PC-9 (cell line): Measurements from ENCODE around the gene C1orf167. TPM values are rescaled to one million over a fixed set of nuclear protein-coding genes. Genes with fewer than 3 reads are reported as not detected.

Source experiments
- BruUV-seq: library from RNA; stranded (reverse); fragments of 400-500 nt; replicated peaks from 2 replicates; lab custom pipeline; 2021; lab: Mats Ljungman, UMichigan
- CTCF ChIA-PET: fragments of 300-600 bp; sonication (Branson Sonifier 250); formaldehyde crosslinking; loops from one replicate; lab custom pipeline; 2022; ENCODE audit warnings: antibody characterized with exemption; lab: Charles Lee
- POLR2A ChIA-PET: fragments of 300-600 bp; sonication (Branson Sonifier 250); formaldehyde crosslinking; loops from one replicate; lab custom pipeline; 2022; ENCODE audit warnings: antibody characterized with exemption; ENCODE audit not compliant: unreplicated experiment; lab: Charles Lee
- DNase-seq, 2 experiments: peaks; one replicate each; pipeline versions ENCODE4 v3.0.0 to v3.0.0-alpha.2; 2015 to 2022; ENCODE audit warnings: mixed read lengths in 1 of 2
- H2AFZ ChIP-seq: fragments of 200-600 bp; sonication (generic); 2 replicates; pipeline ENCODE4 v1.8.1; 2017; ENCODE audit warnings: antibody characterized with exemption
- H3F3A ChIP-seq: fragments of 200-600 bp; sonication (generic); 2 replicates; pipeline ENCODE4 v1.8.1; 2017; ENCODE audit warnings: antibody characterized with exemption, mild to moderate bottlenecking, low read depth; ENCODE audit not compliant: insufficient read depth
- H3K27ac ChIP-seq: fragments of 200-600 bp; sonication (generic); 2 replicates; pipeline ENCODE4 v1.6.1; 2016; ENCODE audit warnings: mixed run types
- H3K27me3 ChIP-seq: fragments of 200-600 bp; sonication (generic); 2 replicates; pipeline ENCODE4 v1.6.1; 2016; ENCODE audit warnings: low read depth, mixed run types; ENCODE audit not compliant: insufficient read depth
- H3K36me3 ChIP-seq: fragments of 200-600 bp; sonication (generic); 2 replicates; pipeline ENCODE4 v1.6.1; 2016; ENCODE audit warnings: low read depth, mixed run types
- H3K4me1 ChIP-seq: fragments of 200-600 bp; sonication (generic); replicated peaks from 2 replicates; pipeline ENCODE4 v1.6.1; 2016; ENCODE audit warnings: mixed run types; ENCODE audit not compliant: insufficient read depth
- H3K4me2 ChIP-seq: fragments of 200-600 bp; sonication (generic); 2 replicates; pipeline ENCODE4 v1.6.1; 2017; ENCODE audit warnings: mixed run types
- H3K4me3 ChIP-seq: fragments of 200-600 bp; sonication (generic); 2 replicates; pipeline ENCODE4 v1.6.1; 2016; ENCODE audit warnings: mixed run types
- H3K79me2 ChIP-seq: fragments of 200-600 bp; sonication (generic); 2 replicates; pipeline ENCODE4 v1.6.1; 2017; ENCODE audit warnings: low read depth, mixed run types
- H3K9me2 ChIP-seq: fragments of 200-600 bp; sonication (generic); 2 replicates; pipeline ENCODE4 v1.8.1; 2017; ENCODE audit warnings: mild to moderate bottlenecking; ENCODE audit not compliant: insufficient read depth
- H3K9me3 ChIP-seq: fragments of 200-600 bp; sonication (generic); 2 replicates; pipeline ENCODE4 v1.8.1; 2016; ENCODE audit warnings: low read depth; ENCODE audit not compliant: insufficient read depth
- H4K20me1 ChIP-seq: fragments of 200-600 bp; sonication (generic); 2 replicates; pipeline ENCODE4 v1.8.1; 2017; ENCODE audit not compliant: insufficient read depth
- CTCF ChIP-seq: fragments of 200-600 bp; sonication (generic); conservative IDR thresholded peaks from 2 replicates; pipeline ENCODE4 v1.6.1; 2017; ENCODE audit warnings: mixed run types, antibody characterized with exemption, mild to moderate bottlenecking, moderate library complexity
- EZH2 ChIP-seq: fragments of 200-600 bp; sonication (generic); IDR thresholded peaks from 2 replicates; pipeline ENCODE4 v1.8.0; 2017; ENCODE audit warnings: antibody characterized with exemption, low read depth
- intact Hi-C: fragments of 100-400 bp; cut with micrococcal nuclease; formaldehyde crosslinking; loops from one replicate; pipeline ENCODE4 v1.10.0; 2022; ENCODE audit not compliant: unreplicated experiment
- total RNA-seq: library from RNA; stranded (reverse); gene quantifications from 2 replicates; pipeline ENCODE4 v1.2.3, GENCODE V29; 2021

C1orf167 gene
- total RNA-seq, 1 experiment from 2014 or later: not detected

- Histone ChIP-seq H3F3A (no peaks in the 10 kb centered on the region), H3K4me2 (no peak overlapping the region), H3K27me3 (no peaks in the 10 kb centered on the region), H3K9me2 (no peaks in the 10 kb centered on the region), H3K4me3 (no peak overlapping the region), H3K36me3 (no peaks in the 10 kb centered on the region), H3K27ac (no peak overlapping the region), H4K20me1 (no peaks in the 10 kb centered on the region), H3K4me1 (0 out of 2 replicates have a peak, but pooled peaks cover 2% of the 10 kb centered on the region), H2AFZ (no peak overlapping the region), H3K9me3 (no peaks in the 10 kb centered on the region), H3K79me2 (peaks cover 13% of the 10 kb centered on the region)
- DNase-seq: no peak
- ChIA-PET POLR2A (no interaction called here), CTCF (no interaction called here)
- intact Hi-C loops: no loop called here
- no TSS peak for BruUV-seq
- TF ChIP-seq EZH2: no peak
- no peak for TF ChIP-seq CTCF
Measured at GRCh38 chr1:11813021-11813420, 51.0 kb downstream of the C1orf167 start.

- ChIA-PET POLR2A (no interaction called here), CTCF (no interaction called here)
- no peak for DNase-seq
- Histone ChIP-seq H3K4me3 (no peak overlapping the region), H3K9me3 (no peaks in the 10 kb centered on the region), H3K9me2 (no peaks in the 10 kb centered on the region), H3K79me2 (no peaks in the 10 kb centered on the region), H3K36me3 (no peaks in the 10 kb centered on the region; the same call in 1 of the 2 replicates), H3K27me3 (no peaks in the 10 kb centered on the region), H3K4me2 (no peak overlapping the region), H3F3A (peaks cover 25% of the 10 kb centered on the region), H3K4me1 (peaks cover 19% of the 10 kb centered on the region), H2AFZ (no peak overlapping the region), H4K20me1 (no peaks in the 10 kb centered on the region), H3K27ac (no peak overlapping the region)
- no TSS peak for BruUV-seq
- TF ChIP-seq CTCF: no peak
- TF ChIP-seq EZH2: no peak
- intact Hi-C loops: no loop called here
Measured at GRCh38 chr1:11817192-11817591, 55.2 kb downstream of the C1orf167 start.

GRCh38 chr1:11822091-11822490 lies 60.1 kb downstream of the C1orf167 start:
- Histone ChIP-seq H3K36me3 (peaks cover 4% of the 10 kb centered on the region; the same call in 1 of the 2 replicates), H3K79me2 (no peaks in the 10 kb centered on the region), H4K20me1 (no peaks in the 10 kb centered on the region), H3F3A (peaks cover 30% of the 10 kb centered on the region), H3K27ac (peak overlapping the region; percentile 85), H3K27me3 (no peaks in the 10 kb centered on the region), H2AFZ (no peak overlapping the region), H3K9me2 (no peaks in the 10 kb centered on the region), H3K4me3 (peak overlapping the region; percentile 26; the same call in 1 of the 2 replicates), H3K4me1 (peaks cover 21% of the 10 kb centered on the region), H3K9me3 (no peaks in the 10 kb centered on the region), H3K4me2 (peak overlapping the region; percentile 67)
- TF ChIP-seq EZH2 (no peak), CTCF (no peak)
- intact Hi-C loops: loop anchor here (5.0 kb wide), 2 partner anchors 35 to 85 kb away; partner anchors contain the start of gene AGTRAP
- no peak for DNase-seq
- ChIA-PET POLR2A (interaction anchor here (0.6 to 1.0 kb wide), 9 partner anchors 12 to 663 kb away, joined by 3 to 9 read pairs (median 5); partner anchors contain the start of gene MIIP), CTCF (interaction anchor here (0.9 to 1.2 kb wide), 2 partner anchors 15 to 19 kb away, joined by 4 to 5 read pairs; no protein-coding TSS in a partner anchor)
- BruUV-seq: no TSS peak
